SK-N-SH treated with all-trans-retinoic acid at 6 μM for 48 hours (cell line): ENCODE measurements around the gene GTF2E1.

Experiments
- BACH2 ChIP-seq: fragments of 250-450 bp; sonication (Bioruptor Pico); IDR thresholded peaks from 2 replicates; pipeline ENCODE4 v1.9.0; 2021; ENCODE audit warnings: mild to moderate bottlenecking, borderline replicate concordance
- RARB ChIP-seq: fragments of 250-450 bp; sonication (Bioruptor Pico); IDR thresholded peaks from 2 replicates; pipeline ENCODE4 v1.8.0; 2021; ENCODE audit warnings: mild to moderate bottlenecking, moderate library complexity
- SNAI2 ChIP-seq: fragments of 250-450 bp; sonication (Bioruptor Pico); IDR thresholded peaks from 2 replicates; pipeline ENCODE4 v1.5.0; 2020; ENCODE audit warnings: mild to moderate bottlenecking, moderate library complexity
- TOX ChIP-seq: fragments of 250-450 bp; sonication (Bioruptor Pico); IDR thresholded peaks from 2 replicates; pipeline ENCODE4 v1.8.0; 2021; ENCODE audit warnings: mild to moderate bottlenecking, moderate library complexity, borderline replicate concordance
- ZC3H10 ChIP-seq: fragments of 250-450 bp; sonication (Bioruptor Pico); IDR thresholded peaks from 2 replicates; pipeline ENCODE4 v1.5.1; 2021; ENCODE audit warnings: mild to moderate bottlenecking, moderate library complexity
- ZFP30 ChIP-seq: fragments of 450-650 bp; formaldehyde crosslinking; IDR thresholded peaks from 2 replicates; pipeline ENCODE4 v1.5.0; 2022; ENCODE audit warnings: mild to moderate bottlenecking, moderate library complexity
- ZNF565 ChIP-seq: fragments of 450-650 bp; formaldehyde crosslinking; conservative IDR thresholded peaks from 2 replicates; pipeline ENCODE4 v1.5.0; 2020; ENCODE audit warnings: low read depth, mild to moderate bottlenecking, moderate library complexity
- TF ChIP-seq, protein P1 (sequence below): fragments of 250-450 bp; sonication (Bioruptor Pico); IDR thresholded peaks from 2 replicates; pipeline ENCODE4 v1.5.1; 2020; ENCODE audit warnings: low read depth, mild to moderate bottlenecking, moderate library complexity
- TF ChIP-seq, protein P2 (sequence below): fragments of 250-450 bp; sonication (Bioruptor Pico); IDR thresholded peaks from 2 replicates; pipeline ENCODE4 v1.8.0; 2020; ENCODE audit warnings: mild to moderate bottlenecking, moderate library complexity, borderline replicate concordance
- TF ChIP-seq, protein P3 (sequence below): fragments of 250-450 bp; sonication (Bioruptor Pico); IDR thresholded peaks from 2 replicates; pipeline ENCODE4 v1.8.0; 2021; ENCODE audit warnings: low read depth, mild to moderate bottlenecking, moderate library complexity, borderline replicate concordance

DNA sequence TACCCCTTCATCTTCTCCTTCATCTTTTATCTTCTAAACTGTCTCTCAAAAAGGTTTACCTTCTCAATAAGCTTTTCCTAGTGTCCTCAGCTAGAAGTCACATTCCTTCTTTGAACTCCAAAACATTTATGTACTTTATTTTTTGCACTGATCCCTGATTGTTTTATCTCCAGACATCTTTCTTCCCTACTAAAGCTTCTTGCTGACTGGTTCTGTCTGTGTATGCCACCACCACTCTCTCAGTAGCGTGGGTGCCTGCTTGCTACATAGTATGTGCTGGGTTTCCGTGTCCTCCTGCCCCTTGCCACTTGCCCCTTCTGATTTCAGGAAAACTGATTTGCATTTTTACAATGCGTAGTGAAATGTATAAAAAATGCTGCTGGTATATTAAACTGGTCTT, 24.0 kb downstream of the GTF2E1 start:
- TF ChIP-seq ZFP30 (CRISPR knock-in tag) (no peak), RARB (CRISPR knock-in tag) (no peak), BACH2 (CRISPR knock-in tag) (no peak), SNAI2 (no peak), ZNF565 (CRISPR knock-in tag) (no peak), ZC3H10 (no peak), TOX (no peak)
- TF ChIP-seq, protein P1, sequence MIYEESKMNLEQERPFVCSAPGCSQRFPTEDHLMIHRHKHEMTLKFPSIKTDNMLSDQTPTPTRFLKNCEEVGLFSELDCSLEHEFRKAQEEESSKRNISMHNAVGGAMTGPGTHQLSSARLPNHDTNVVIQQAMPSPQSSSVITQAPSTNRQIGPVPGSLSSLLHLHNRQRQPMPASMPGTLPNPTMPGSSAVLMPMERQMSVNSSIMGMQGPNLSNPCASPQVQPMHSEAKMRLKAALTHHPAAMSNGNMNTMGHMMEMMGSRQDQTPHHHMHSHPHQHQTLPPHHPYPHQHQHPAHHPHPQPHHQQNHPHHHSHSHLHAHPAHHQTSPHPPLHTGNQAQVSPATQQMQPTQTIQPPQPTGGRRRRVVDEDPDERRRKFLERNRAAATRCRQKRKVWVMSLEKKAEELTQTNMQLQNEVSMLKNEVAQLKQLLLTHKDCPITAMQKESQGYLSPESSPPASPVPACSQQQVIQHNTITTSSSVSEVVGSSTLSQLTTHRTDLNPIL = no peak
- TF ChIP-seq, protein P2, sequence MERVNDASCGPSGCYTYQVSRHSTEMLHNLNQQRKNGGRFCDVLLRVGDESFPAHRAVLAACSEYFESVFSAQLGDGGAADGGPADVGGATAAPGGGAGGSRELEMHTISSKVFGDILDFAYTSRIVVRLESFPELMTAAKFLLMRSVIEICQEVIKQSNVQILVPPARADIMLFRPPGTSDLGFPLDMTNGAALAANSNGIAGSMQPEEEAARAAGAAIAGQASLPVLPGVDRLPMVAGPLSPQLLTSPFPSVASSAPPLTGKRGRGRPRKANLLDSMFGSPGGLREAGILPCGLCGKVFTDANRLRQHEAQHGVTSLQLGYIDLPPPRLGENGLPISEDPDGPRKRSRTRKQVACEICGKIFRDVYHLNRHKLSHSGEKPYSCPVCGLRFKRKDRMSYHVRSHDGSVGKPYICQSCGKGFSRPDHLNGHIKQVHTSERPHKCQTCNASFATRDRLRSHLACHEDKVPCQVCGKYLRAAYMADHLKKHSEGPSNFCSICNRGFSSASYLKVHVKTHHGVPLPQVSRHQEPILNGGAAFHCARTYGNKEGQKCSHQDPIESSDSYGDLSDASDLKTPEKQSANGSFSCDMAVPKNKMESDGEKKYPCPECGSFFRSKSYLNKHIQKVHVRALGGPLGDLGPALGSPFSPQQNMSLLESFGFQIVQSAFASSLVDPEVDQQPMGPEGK = no peak
- TF ChIP-seq, protein P3, sequence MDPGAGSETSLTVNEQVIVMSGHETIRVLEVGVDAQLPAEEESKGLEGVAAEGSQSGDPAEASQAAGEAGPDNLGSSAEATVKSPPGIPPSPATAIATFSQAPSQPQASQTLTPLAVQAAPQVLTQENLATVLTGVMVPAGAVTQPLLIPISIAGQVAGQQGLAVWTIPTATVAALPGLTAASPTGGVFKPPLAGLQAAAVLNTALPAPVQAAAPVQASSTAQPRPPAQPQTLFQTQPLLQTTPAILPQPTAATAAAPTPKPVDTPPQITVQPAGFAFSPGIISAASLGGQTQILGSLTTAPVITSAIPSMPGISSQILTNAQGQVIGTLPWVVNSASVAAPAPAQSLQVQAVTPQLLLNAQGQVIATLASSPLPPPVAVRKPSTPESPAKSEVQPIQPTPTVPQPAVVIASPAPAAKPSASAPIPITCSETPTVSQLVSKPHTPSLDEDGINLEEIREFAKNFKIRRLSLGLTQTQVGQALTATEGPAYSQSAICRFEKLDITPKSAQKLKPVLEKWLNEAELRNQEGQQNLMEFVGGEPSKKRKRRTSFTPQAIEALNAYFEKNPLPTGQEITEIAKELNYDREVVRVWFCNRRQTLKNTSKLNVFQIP = no peak
